HG03175 (cell line): ENCODE data around the gene PLPPR3.
"Not testable (repeated sequence)": the region's sequence is repeated elsewhere in the genome, so short reads cannot be mapped to it uniquely, and the experiment has no call there.

Source experiments
- ATAC-seq: cut with Tn5 transposase; IDR thresholded peaks from one replicate; pipeline ENCODE4 v1.9.1; 2021; ENCODE audit warnings: mild to moderate bottlenecking, moderate library complexity; ENCODE audit not compliant: unreplicated experiment

Gene PLPPR3

GRCh38 chr19:829129-829758 lies 7.5 kb upstream of the PLPPR3 start:
- ATAC-seq, result no peak

GRCh38 chr19:827710-828321 lies 6.1 kb upstream of the PLPPR3 start, which contains the start of gene AZU1:
TSS of gene AZU1 (plus strand) at chr19:827837. CDS start at chr19:827847, 10 bp downstream.
- ATAC-seq, result no peak

GRCh38 chr19:827314-827709 lies 5.6 kb upstream of the PLPPR3 start:
- ATAC-seq, result no peak

- ATAC-seq, result no peak
Measured at GRCh38 chr19:825897-826644, 4.3 kb upstream of the PLPPR3 start.

GRCh38 chr19:824885-825284 lies 3.1 kb upstream of the PLPPR3 start:
- ATAC-seq, result no peak

GRCh38 chr19:823565-824121 lies 1.9 kb upstream of the PLPPR3 start:
- no peak for ATAC-seq

- no peak for ATAC-seq
Measured at GRCh38 chr19:821231-821824, 427 bp downstream of the PLPPR3 start.

GRCh38 chr19:820212-820611 lies 1.5 kb downstream of the PLPPR3 start:
- ATAC-seq, result not testable (repeated sequence)

GRCh38 chr19:816500-816857 lies 5.3 kb downstream of the PLPPR3 start:
- ATAC-seq, result no peak

- no peak for ATAC-seq
Measured at GRCh38 chr19:815775-816499, 5.8 kb downstream of the PLPPR3 start.

- ATAC-seq, result no peak
Measured at GRCh38 chr19:815079-815774, 6.5 kb downstream of the PLPPR3 start.

GRCh38 chr19:814152-815078 lies 7.3 kb downstream of the PLPPR3 start:
- ATAC-seq, result no peak

- no peak for ATAC-seq
Measured at GRCh38 chr19:813219-814151, 8.3 kb downstream of the PLPPR3 start.

GRCh38 chr19:812747-813218 lies 9.0 kb downstream of the PLPPR3 start:
- ATAC-seq, result no peak

- no peak for ATAC-seq
Measured at GRCh38 chr19:812049-812746, 9.6 kb downstream of the PLPPR3 start.

GRCh38 chr19:811506-812048 lies 10.2 kb downstream of the PLPPR3 start:
- no peak for ATAC-seq

- ATAC-seq, result no peak
Measured at GRCh38 chr19:810883-811489, 10.8 kb downstream of the PLPPR3 start.
